Measurements from ENCODE around the gene PDE6A.

The PDE6A gene

GRCh38 chr5:149851211-149851610 is 93.4 kb downstream of the PDE6A start:
- no peak overlapping the region for H3K4me2 ChIP-seq (ENCODE audit: low read length, poor library complexity, severe bottlenecking)
- H3K27me3 ChIP-seq (ENCODE audit: control insufficient read depth in 1 of 2, insufficient read depth in 1 of 2, low read length in 2 of 2), result no peaks in the 10 kb centered on the region
- no peak overlapping the region for H2BK15ac ChIP-seq (ENCODE audit: low read depth, poor library complexity, severe bottlenecking)
- H2AFZ ChIP-seq (ENCODE audit: low read depth, low read length), result no peak overlapping the region
- no peak overlapping the region for H3K9ac ChIP-seq (ENCODE audit: low read length)
- no peak overlapping the region for H2BK5ac ChIP-seq (ENCODE audit: low read depth, low read length, poor library complexity, severe bottlenecking)
- no peaks in the 10 kb centered on the region for H3K79me1 ChIP-seq (replicated peaks; ENCODE audit: low read length, poor library complexity, severe bottlenecking)
- no peak overlapping the region for H2BK12ac ChIP-seq (ENCODE audit: low read length in 2 of 2)
- H3K4me3 ChIP-seq (ENCODE audit: insufficient read depth in 1 of 2, low read depth in 1 of 2, low read length in 2 of 2), result no peak overlapping the region
- H3K18ac ChIP-seq (ENCODE audit: low read depth in 1 of 2, low read length in 2 of 2), result no peak overlapping the region
- no peak overlapping the region for H3K23ac ChIP-seq (ENCODE audit: low read length in 2 of 2)
- H3K36me3 ChIP-seq (ENCODE audit: control insufficient read depth in 1 of 2, insufficient read depth in 2 of 2, low read depth in 1 of 2, low read length in 2 of 2), result peaks cover under 1 to 14% of the 10 kb centered on the region in 2 experiments
- H2AK5ac ChIP-seq (ENCODE audit: low read length, severe bottlenecking), result no peak overlapping the region
- H3K14ac ChIP-seq (ENCODE audit: low read length in 2 of 2), result no peak overlapping the region
- no peak overlapping the region for H3K27ac ChIP-seq (ENCODE audit: low read length, poor library complexity, severe bottlenecking)
- no peak overlapping the region for H2BK120ac ChIP-seq (ENCODE audit: low read depth, low read length)
- DNase-seq, result no peak
- no peak overlapping the region for H4K8ac ChIP-seq (ENCODE audit: low read length)
- no peak overlapping the region for H4K91ac ChIP-seq (ENCODE audit: low read length)
- H3K4ac ChIP-seq (ENCODE audit: low read depth in 1 of 2, low read length in 2 of 2), result no peak overlapping the region
- peaks cover 2% of the 10 kb centered on the region for H3K4me1 ChIP-seq (ENCODE audit: control insufficient read depth, insufficient read depth, low read depth, low read length)
- no peaks in the 10 kb centered on the region for H3K9me3 ChIP-seq (ENCODE audit: control insufficient read depth, low read length)

DNA sequence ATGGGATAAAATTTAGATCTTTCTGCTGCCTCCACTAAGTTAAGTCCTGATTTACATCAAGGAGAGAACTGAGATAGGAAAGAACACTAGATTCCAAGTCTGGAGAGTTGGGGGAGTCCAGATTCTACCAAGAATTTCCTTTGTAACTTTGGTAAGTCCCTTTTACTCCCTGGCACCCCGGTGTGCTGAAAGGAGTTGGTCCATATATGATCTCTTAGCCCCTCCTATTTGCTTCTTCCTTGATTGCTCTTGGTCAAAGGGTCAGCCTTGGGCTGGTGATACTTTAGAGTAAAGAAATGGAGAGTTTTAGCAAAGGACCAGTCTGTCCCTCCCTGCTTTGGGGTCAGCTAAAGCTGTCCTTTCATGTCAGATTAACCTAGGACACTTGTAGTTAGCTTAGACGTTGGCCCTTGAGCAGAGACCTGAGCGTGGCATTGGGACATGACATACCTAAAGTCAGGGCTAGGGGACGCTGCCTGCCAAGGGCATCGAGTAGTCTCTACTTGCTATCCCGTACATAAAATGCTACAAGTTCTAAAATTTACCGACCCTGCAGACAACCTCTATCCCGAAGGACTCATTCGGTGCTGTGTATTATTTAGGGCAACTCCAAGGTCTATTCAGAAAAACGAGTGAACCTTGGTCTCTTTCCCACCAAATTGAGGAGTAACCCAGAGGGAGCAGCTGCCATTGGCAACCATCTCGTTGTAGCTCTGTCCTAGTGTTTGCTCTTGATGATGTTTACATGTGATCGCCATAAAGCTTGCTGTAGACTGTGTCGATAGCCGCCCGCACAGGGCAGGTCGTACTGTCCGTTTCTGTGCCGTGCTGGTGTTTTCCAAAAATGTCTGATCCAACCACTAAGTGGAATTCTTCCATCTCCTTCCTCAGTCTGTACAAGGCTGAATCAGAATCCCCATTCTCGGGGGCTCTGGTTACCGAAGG is 94.4 kb downstream of the PDE6A start:
- no peak overlapping the region for H3K14ac ChIP-seq (ENCODE audit: low read length in 2 of 2)
- no peak overlapping the region for H3K4me2 ChIP-seq (ENCODE audit: low read length, poor library complexity, severe bottlenecking)
- no peak overlapping the region for H3K18ac ChIP-seq (ENCODE audit: low read depth in 1 of 2, low read length in 2 of 2)
- no peak overlapping the region for H2BK12ac ChIP-seq (ENCODE audit: low read length in 2 of 2)
- no peak overlapping the region for H4K91ac ChIP-seq (ENCODE audit: low read length)
- H3K4me1 ChIP-seq (ENCODE audit: control insufficient read depth, insufficient read depth, low read depth, low read length), result peaks cover 2% of the 10 kb centered on the region
- H2BK5ac ChIP-seq (ENCODE audit: low read depth, low read length, poor library complexity, severe bottlenecking), result no peak overlapping the region
- no peaks in the 10 kb centered on the region for H3K27me3 ChIP-seq (ENCODE audit: control insufficient read depth in 1 of 2, insufficient read depth in 1 of 2, low read length in 2 of 2)
- no peak overlapping the region for H3K23ac ChIP-seq (ENCODE audit: low read length in 2 of 2)
- no peaks in the 10 kb centered on the region for H3K79me1 ChIP-seq (replicated peaks; ENCODE audit: low read length, poor library complexity, severe bottlenecking)
- peaks cover 8 to 22% of the 10 kb centered on the region in 2 experiments for H3K36me3 ChIP-seq (ENCODE audit: control insufficient read depth in 1 of 2, insufficient read depth in 2 of 2, low read depth in 1 of 2, low read length in 2 of 2)
- H3K9me3 ChIP-seq (ENCODE audit: control insufficient read depth, low read length), result no peaks in the 10 kb centered on the region
- H3K4me3 ChIP-seq (ENCODE audit: insufficient read depth in 1 of 2, low read depth in 1 of 2, low read length in 2 of 2), result no peak overlapping the region
- no peak overlapping the region for H4K8ac ChIP-seq (ENCODE audit: low read length)
- no peak overlapping the region for H3K4ac ChIP-seq (ENCODE audit: low read depth in 1 of 2, low read length in 2 of 2)
- no peak overlapping the region for H3K27ac ChIP-seq (ENCODE audit: low read length, poor library complexity, severe bottlenecking)
- H2BK15ac ChIP-seq (ENCODE audit: low read depth, poor library complexity, severe bottlenecking), result no peak overlapping the region
- no peak overlapping the region for H2AK5ac ChIP-seq (ENCODE audit: low read length, severe bottlenecking)
- WGBS, result 96% methylated on average over 18 of the region's 20 CpGs
- H3K9ac ChIP-seq (ENCODE audit: low read length), result no peak overlapping the region
- no peak overlapping the region for H2BK120ac ChIP-seq (ENCODE audit: low read depth, low read length)
- DNase-seq, result no peak
- no peak overlapping the region for H2AFZ ChIP-seq (ENCODE audit: low read depth, low read length)

DNA sequence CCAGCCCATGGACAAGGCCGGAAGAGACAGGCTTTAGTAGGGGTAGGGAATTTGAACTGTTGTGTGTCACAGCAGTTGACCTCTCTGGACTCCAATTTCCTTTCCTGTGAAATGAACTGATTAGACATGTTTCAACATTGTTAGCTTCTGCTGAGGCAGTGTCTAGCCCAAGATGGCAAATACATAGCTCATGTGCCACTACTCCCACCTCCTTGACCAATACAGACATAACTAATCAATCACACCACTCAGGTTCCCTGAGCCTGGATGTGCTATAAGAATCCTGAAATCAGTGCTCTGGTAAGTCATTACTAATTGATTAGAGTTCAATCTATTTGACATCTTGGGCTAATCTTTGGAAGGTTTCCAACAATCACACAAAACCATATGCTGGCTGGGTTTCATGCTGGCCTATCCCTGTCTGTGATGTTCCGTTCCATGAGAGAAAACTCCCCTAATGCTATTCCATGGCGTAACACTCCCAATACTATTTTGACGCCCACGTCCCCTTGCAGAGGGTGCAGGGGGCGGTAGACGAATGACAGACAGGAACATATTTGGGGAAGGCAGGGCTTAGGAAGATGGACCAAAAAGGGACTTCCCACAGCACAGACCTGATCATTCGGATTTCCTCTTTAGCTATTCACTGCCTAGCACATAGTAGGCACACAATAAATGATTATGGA is 95.2 kb downstream of the PDE6A start:
- Histone ChIP-seq H2BK120ac (ENCODE audit: low read depth, low read length) (no peak overlapping the region), H3K79me1 (replicated peaks; ENCODE audit: low read length, poor library complexity, severe bottlenecking) (no peaks in the 10 kb centered on the region), H3K27ac (ENCODE audit: low read length, poor library complexity, severe bottlenecking) (no peak overlapping the region), H3K4me1 (ENCODE audit: control insufficient read depth, insufficient read depth, low read depth, low read length) (peaks cover 2% of the 10 kb centered on the region), H4K91ac (ENCODE audit: low read length) (no peak overlapping the region), H2AK5ac (ENCODE audit: low read length, severe bottlenecking) (no peak overlapping the region), H2BK12ac (ENCODE audit: low read length in 2 of 2) (no peak overlapping the region), H3K9me3 (ENCODE audit: control insufficient read depth, low read length) (no peaks in the 10 kb centered on the region), H3K9ac (ENCODE audit: low read length) (no peak overlapping the region), H3K4ac (ENCODE audit: low read depth in 1 of 2, low read length in 2 of 2) (no peak overlapping the region), H3K4me3 (ENCODE audit: insufficient read depth in 1 of 2, low read depth in 1 of 2, low read length in 2 of 2) (no peak overlapping the region), H3K23ac (ENCODE audit: low read length in 2 of 2) (no peak overlapping the region), H4K8ac (ENCODE audit: low read length) (no peak overlapping the region), H2BK15ac (ENCODE audit: low read depth, poor library complexity, severe bottlenecking) (no peak overlapping the region), H2BK5ac (ENCODE audit: low read depth, low read length, poor library complexity, severe bottlenecking) (no peak overlapping the region), H3K27me3 (ENCODE audit: control insufficient read depth in 1 of 2, insufficient read depth in 1 of 2, low read length in 2 of 2) (no peaks in the 10 kb centered on the region), H3K14ac (ENCODE audit: low read length in 2 of 2) (no peak overlapping the region), H2AFZ (ENCODE audit: low read depth, low read length) (no peak overlapping the region), H3K18ac (ENCODE audit: low read depth in 1 of 2, low read length in 2 of 2) (no peak overlapping the region), H3K36me3 (ENCODE audit: control insufficient read depth in 1 of 2, insufficient read depth in 2 of 2, low read depth in 1 of 2, low read length in 2 of 2) (peaks cover 9 to 22% of the 10 kb centered on the region in 2 experiments), H3K4me2 (ENCODE audit: low read length, poor library complexity, severe bottlenecking) (no peak overlapping the region)
- DNase-seq, result no peak
- WGBS, result 96% methylated on average over 8 of the region's 8 CpGs

- H3K4ac ChIP-seq (ENCODE audit: low read depth in 1 of 2, low read length in 2 of 2), result no peak overlapping the region
- H2BK12ac ChIP-seq (ENCODE audit: low read length in 2 of 2), result no peak overlapping the region
- no peak overlapping the region for H2AFZ ChIP-seq (ENCODE audit: low read depth, low read length)
- DNase-seq, result no peak
- WGBS, result 93% methylated on average over 12 of the region's 15 CpGs
- H2BK5ac ChIP-seq (ENCODE audit: low read depth, low read length, poor library complexity, severe bottlenecking), result no peak overlapping the region
- H3K9me3 ChIP-seq (ENCODE audit: control insufficient read depth, low read length), result no peaks in the 10 kb centered on the region
- H3K4me3 ChIP-seq (ENCODE audit: insufficient read depth in 1 of 2, low read depth in 1 of 2, low read length in 2 of 2), result no peak overlapping the region
- H4K91ac ChIP-seq (ENCODE audit: low read length), result no peak overlapping the region
- H2AK5ac ChIP-seq (ENCODE audit: low read length, severe bottlenecking), result no peak overlapping the region
- no peak overlapping the region for H4K8ac ChIP-seq (ENCODE audit: low read length)
- H3K27ac ChIP-seq (ENCODE audit: low read length, poor library complexity, severe bottlenecking), result no peak overlapping the region
- no peak overlapping the region for H3K9ac ChIP-seq (ENCODE audit: low read length)
- no peak overlapping the region for H3K23ac ChIP-seq (ENCODE audit: low read length in 2 of 2)
- H3K4me1 ChIP-seq (ENCODE audit: control insufficient read depth, insufficient read depth, low read depth, low read length), result no peaks in the 10 kb centered on the region
- no peak overlapping the region for H3K14ac ChIP-seq (ENCODE audit: low read length in 2 of 2)
- H2BK120ac ChIP-seq (ENCODE audit: low read depth, low read length), result no peak overlapping the region
- H3K79me1 ChIP-seq (replicated peaks; ENCODE audit: low read length, poor library complexity, severe bottlenecking), result no peaks in the 10 kb centered on the region
- no peak overlapping the region for H2BK15ac ChIP-seq (ENCODE audit: low read depth, poor library complexity, severe bottlenecking)
- H3K4me2 ChIP-seq (ENCODE audit: low read length, poor library complexity, severe bottlenecking), result no peak overlapping the region
- H3K36me3 ChIP-seq (ENCODE audit: control insufficient read depth in 1 of 2, insufficient read depth in 2 of 2, low read depth in 1 of 2, low read length in 2 of 2), result peaks cover 9 to 22% of the 10 kb centered on the region in 2 experiments
- H3K27me3 ChIP-seq (ENCODE audit: control insufficient read depth in 1 of 2, insufficient read depth in 1 of 2, low read length in 2 of 2), result no peaks in the 10 kb centered on the region
- no peak overlapping the region for H3K18ac ChIP-seq (ENCODE audit: low read depth in 1 of 2, low read length in 2 of 2)
Observed at GRCh38 chr5:149847611-149848010, 97.0 kb downstream of the PDE6A start.

Measured in mesenchymal stem cell (in vitro differentiated cells and primary cell).